LNCaP clone FGC (cell line): ENCODE results near the gene GNAZ.

Experiments used
- DNase-seq: peaks from one replicate; pipeline ENCODE4 v3.0.0-alpha.2; 2011; ENCODE audit warnings: low read depth
- H3K4me3 ChIP-seq: 2 replicates; pipeline ENCODE4 v1.5.1; 2011; ENCODE audit warnings: mild to moderate bottlenecking, low read depth, low read length, control low read depth
- TF ChIP-seq, protein P1 (sequence below): IDR thresholded peaks from 2 replicates; pipeline ENCODE4 v1.5.1; 2012; ENCODE audit warnings: mild to moderate bottlenecking; ENCODE audit not compliant: control insufficient read depth, insufficient read depth; ENCODE audit errors: extremely low read depth

Gene GNAZ

DNA sequence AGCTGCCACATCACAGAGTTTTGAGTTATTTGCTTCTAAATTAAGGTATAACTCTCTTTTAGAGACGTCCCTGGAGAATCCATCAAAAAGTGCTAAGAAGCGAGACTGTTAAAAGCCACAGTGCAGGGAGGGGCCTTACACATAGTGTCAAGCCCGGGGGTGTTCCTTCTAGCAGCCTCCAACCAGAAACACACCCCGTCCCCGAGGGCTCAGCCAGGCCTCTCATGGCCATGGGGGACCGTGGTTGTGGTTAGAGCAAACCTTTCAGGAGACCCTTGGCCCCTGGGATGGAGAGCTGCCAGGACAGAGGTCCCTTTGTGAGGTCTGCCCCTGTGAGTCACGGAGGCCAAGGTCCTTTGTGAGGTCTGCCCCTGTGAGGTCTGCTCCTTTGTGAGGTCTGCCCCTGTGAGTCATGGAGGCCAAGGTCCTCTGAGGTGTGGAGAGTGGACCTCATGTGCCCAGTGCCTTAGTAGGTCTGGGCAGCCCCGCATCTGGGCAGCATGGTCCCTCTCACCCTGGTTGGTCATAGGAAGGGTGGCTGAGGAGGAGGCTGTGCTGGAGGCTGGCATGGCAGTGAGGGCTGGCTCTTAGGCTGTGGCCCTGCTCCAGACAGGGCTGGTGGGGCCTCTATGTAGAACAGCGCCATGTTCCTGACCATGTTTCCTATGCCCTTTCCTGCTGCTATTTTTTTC, 5.4 kb downstream of the GNAZ start:
- TF ChIP-seq, protein P1, sequence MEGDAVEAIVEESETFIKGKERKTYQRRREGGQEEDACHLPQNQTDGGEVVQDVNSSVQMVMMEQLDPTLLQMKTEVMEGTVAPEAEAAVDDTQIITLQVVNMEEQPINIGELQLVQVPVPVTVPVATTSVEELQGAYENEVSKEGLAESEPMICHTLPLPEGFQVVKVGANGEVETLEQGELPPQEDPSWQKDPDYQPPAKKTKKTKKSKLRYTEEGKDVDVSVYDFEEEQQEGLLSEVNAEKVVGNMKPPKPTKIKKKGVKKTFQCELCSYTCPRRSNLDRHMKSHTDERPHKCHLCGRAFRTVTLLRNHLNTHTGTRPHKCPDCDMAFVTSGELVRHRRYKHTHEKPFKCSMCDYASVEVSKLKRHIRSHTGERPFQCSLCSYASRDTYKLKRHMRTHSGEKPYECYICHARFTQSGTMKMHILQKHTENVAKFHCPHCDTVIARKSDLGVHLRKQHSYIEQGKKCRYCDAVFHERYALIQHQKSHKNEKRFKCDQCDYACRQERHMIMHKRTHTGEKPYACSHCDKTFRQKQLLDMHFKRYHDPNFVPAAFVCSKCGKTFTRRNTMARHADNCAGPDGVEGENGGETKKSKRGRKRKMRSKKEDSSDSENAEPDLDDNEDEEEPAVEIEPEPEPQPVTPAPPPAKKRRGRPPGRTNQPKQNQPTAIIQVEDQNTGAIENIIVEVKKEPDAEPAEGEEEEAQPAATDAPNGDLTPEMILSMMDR, result no peak
- H3K4me3 ChIP-seq, result no peak overlapping the region
- no peak for DNase-seq

DNA sequence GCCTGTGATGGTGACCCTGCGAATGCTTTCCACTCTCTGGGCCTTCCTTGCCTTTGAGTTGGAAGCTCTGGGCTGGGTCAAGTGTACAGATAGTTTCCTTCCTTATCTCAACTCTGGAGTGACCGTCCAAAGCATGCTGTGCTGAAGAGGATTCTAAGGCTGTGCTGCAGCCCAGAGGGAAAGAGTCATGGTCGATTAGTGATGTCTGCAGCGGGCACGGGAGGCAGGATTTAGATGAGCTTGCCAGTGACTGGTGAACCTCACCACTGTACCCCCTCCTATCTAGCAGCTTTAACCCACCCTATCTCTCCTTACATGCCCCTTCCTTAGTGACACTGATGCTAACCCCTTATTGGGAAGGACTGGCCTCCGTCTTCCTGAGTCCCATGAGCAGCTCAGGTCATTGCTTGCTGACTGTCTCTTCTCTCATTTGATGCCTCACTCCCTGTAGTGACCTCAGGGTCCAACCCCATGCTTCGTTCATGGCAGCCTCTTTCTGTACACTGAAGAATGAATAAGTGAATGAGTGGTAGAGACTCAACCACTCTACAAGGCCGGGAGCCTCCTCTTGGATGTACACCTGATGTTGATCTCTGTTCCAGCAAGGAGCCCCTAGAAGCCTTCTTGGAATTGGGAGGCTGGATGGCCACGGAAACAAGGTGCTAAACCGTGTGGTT, 6.7 kb downstream of the GNAZ start:
- TF ChIP-seq, protein P1, result no peak
- no peak overlapping the region for H3K4me3 ChIP-seq
- DNase-seq, result no peak

- no peak overlapping the region for H3K4me3 ChIP-seq
- no peak for DNase-seq
- TF ChIP-seq, protein P1, result no peak
Observed at GRCh38 chr22:23077627-23078461, 7.5 kb downstream of the GNAZ start.

DNA sequence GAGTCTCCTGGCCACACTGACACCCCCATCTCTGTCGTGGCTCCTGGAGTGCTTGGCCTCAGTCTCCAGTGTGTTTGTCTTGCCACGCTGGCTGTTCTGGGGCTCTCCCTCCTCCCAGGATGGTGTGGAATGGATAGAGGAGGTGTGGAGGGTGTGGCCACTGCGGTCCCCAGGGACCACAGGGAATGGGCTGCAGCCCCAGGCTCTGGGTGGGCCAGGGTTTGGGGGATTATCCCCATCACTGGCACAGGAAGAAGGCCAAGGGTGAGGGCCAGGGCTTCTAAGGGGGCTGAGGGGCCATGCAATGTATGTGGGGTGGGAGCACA, 8.1 kb downstream of the GNAZ start:
- TF ChIP-seq, protein P1, result no peak
- no peak overlapping the region for H3K4me3 ChIP-seq
- DNase-seq, result no peak

DNA sequence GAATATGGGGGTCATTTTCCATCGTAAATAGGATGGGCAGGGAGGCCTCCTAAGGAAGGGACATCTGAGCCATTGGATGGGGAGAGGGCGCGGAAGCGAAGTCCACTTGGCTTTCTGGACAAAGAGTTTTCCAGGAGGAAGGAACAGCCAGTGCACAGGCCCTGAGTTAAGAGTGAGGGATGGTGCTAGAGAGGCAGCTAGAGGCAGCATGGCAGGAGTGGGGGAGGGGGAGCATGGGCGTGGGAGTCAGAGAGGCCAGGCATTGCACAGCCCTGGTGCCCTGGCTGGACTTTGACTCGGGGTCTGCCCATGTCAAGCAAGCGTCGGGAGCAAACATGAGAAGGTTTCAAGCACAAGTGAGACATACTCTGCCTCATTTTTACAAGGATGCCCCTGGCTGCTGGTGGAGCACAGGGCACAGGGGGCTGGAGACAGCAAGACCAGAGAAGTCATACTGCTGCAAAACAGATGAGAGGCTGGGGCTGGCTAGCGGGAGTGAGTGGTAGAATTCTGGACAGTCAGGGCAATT, 9.0 kb downstream of the GNAZ start:
- DNase-seq, result no peak
- TF ChIP-seq, protein P1, result no peak
- H3K4me3 ChIP-seq, result no peak overlapping the region

- H3K4me3 ChIP-seq, result no peak overlapping the region
- peak; percentile 47 for DNase-seq
- TF ChIP-seq, protein P1, result no peak
Observed at GRCh38 chr22:23079814-23080521, 9.6 kb downstream of the GNAZ start.
